ENCODE data around the gene ZNF526.

DNA sequence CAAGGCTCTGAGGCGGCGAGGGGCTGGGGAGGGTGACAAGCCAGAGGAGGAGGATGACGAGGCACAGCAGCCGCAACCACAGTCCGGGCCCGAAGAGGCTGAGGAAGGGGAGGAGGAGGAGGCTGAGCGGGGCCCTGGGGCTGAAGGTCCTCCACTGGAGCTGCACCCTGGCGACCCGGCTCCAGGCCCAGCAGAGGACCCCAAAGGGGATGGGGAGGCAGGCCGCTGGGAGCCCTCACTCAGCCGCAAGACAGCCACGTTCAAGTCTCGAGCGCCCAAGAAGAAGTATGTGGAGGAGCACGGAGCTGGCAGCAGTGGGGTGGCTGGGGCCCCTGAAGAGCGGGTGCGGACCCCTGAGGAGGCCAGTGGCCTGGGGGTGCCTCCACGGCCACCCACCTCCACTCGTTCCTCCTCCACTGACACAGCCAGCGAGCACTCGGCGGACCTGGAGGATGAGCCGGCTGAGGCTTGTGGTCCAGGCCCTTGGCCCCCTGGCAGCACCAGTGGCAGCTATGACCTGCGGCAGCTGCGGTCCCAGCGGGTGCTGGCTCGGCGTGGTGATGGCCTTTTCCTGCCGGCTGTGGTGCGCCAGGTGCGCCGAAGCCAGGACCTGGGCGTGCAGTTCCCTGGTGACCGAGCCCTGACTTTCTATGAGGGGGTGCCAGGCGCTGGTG lies 51.9 kb downstream of the ZNF526 start:
- TF ChIP-seq ZNF8 (CRISPR knock-in tag; IDR thresholded peaks at IDR 0.05) (no peak), ARNTL (CRISPR knock-in tag; IDR thresholded peaks at IDR 0.05; ENCODE audit: borderline replicate concordance, low read depth) (no peak), CSDC2 (CRISPR knock-in tag; IDR thresholded peaks at IDR 0.05) (no peak), PATZ1 (CRISPR knock-in tag; IDR thresholded peaks at IDR 0.05; ENCODE audit: borderline replicate concordance) (no peak), CREB5 (CRISPR knock-in tag; IDR thresholded peaks at IDR 0.05; ENCODE audit: low read depth) (no peak), BACH2 (CRISPR knock-in tag; IDR thresholded peaks at IDR 0.05; ENCODE audit: borderline replicate concordance) (no peak), ZFP30 (CRISPR knock-in tag; IDR thresholded peaks at IDR 0.05) (no peak)

Measured in SK-N-SH treated with all-trans-retinoic acid at 6 μM for 48 hours (cell line).